H9 (cell line): ENCODE results near the gene NUDT7. TPM values are rescaled to one million over a fixed set of nuclear protein-coding genes. Genes with fewer than 3 reads are reported as not detected.

Source experiments
- DNase-seq: peaks from one replicate; pipeline ENCODE4 v3.0.0-alpha.2; 2017
- H2AFZ ChIP-seq: one replicate; pipeline ENCODE4 v1.6.1; 2013; ENCODE audit warnings: mild to moderate bottlenecking, low read length, control low read depth, moderate library complexity
- H2AK5ac ChIP-seq: 2 replicates; pipeline ENCODE4 v1.6.1; 2013; ENCODE audit warnings: low read length, control low read depth, mixed read lengths; ENCODE audit not compliant: insufficient read length
- H2BK120ac ChIP-seq: one replicate; pipeline ENCODE4 v1.6.1; 2013; ENCODE audit warnings: low read depth, mild to moderate bottlenecking, low read length, control low read depth, inconsistent platforms; ENCODE audit not compliant: poor library complexity, severe bottlenecking
- H2BK12ac ChIP-seq: 2 replicates; pipeline ENCODE4 v1.6.1; 2013; ENCODE audit warnings: low read length, control low read depth, mixed read lengths, low read depth; ENCODE audit not compliant: insufficient read length
- H2BK15ac ChIP-seq: 2 replicates; pipeline ENCODE4 v1.6.1; 2013; ENCODE audit warnings: low read depth, low read length, control low read depth
- H2BK20ac ChIP-seq: one replicate; pipeline ENCODE4 v1.6.1; 2013; ENCODE audit warnings: low read depth, mild to moderate bottlenecking, low read length, control low read depth, inconsistent platforms; ENCODE audit not compliant: poor library complexity, severe bottlenecking
- H2BK5ac ChIP-seq: 2 replicates; pipeline ENCODE4 v1.6.1; 2013; ENCODE audit warnings: low read length, control low read depth, mixed read lengths; ENCODE audit not compliant: insufficient read length
- H3K14ac ChIP-seq: 2 replicates; pipeline ENCODE4 v1.6.1; 2013; ENCODE audit warnings: low read length, control low read depth; ENCODE audit not compliant: insufficient read depth
- H3K18ac ChIP-seq: 2 replicates; pipeline ENCODE4 v1.6.1; 2013; ENCODE audit warnings: low read depth, mild to moderate bottlenecking, mixed read lengths, low read length, control low read depth; ENCODE audit not compliant: insufficient read length
- H3K23ac ChIP-seq: 2 replicates; pipeline ENCODE4 v1.6.1; 2013; ENCODE audit warnings: low read length, control low read depth, mixed read lengths, low read depth; ENCODE audit not compliant: insufficient read length
- H3K23me2 ChIP-seq: 2 replicates; pipeline ENCODE4 v1.6.1; 2013; ENCODE audit warnings: low read depth, mild to moderate bottlenecking, mixed read lengths, low read length, control low read depth; ENCODE audit not compliant: insufficient read length, poor library complexity, severe bottlenecking
- H3K27ac ChIP-seq: 2 replicates; pipeline ENCODE4 v1.5.1; 2013; ENCODE audit warnings: low read length, control low read depth, mixed read lengths, low read depth; ENCODE audit not compliant: insufficient read length
- H3K27me3 ChIP-seq: 2 replicates; pipeline ENCODE4 v1.6.1; 2013; ENCODE audit warnings: low read length, control low read depth, inconsistent platforms; ENCODE audit not compliant: insufficient read depth
- H3K4ac ChIP-seq: 2 replicates; pipeline ENCODE4 v1.6.1; 2013; ENCODE audit warnings: low read depth, mild to moderate bottlenecking, control low read depth, inconsistent platforms, low read length, moderate library complexity
- H3K4me1 ChIP-seq: 2 replicates; pipeline ENCODE4 v1.6.1; 2013; ENCODE audit warnings: low read length, control low read depth, inconsistent platforms; ENCODE audit not compliant: insufficient read depth
- H3K4me2 ChIP-seq: 2 replicates; pipeline ENCODE4 v1.6.1; 2013; ENCODE audit warnings: low read length, control low read depth, mixed read lengths; ENCODE audit not compliant: insufficient read length, insufficient read depth
- H3K56ac ChIP-seq: 2 replicates; pipeline ENCODE4 v1.6.1; 2013; ENCODE audit warnings: low read depth, mild to moderate bottlenecking, mixed read lengths, low read length, control low read depth; ENCODE audit not compliant: insufficient read length
- H3K79me1 ChIP-seq: 2 replicates; pipeline ENCODE4 v1.6.1; 2013; ENCODE audit warnings: low read depth, mild to moderate bottlenecking, moderate library complexity, low read length, control low read depth, inconsistent platforms; ENCODE audit not compliant: insufficient read depth, poor library complexity, severe bottlenecking
- H3K79me2 ChIP-seq: 2 replicates; pipeline ENCODE4 v1.6.1; 2013; ENCODE audit warnings: low read length, control low read depth, inconsistent platforms; ENCODE audit not compliant: insufficient read depth
- H3K9ac ChIP-seq: 2 replicates; pipeline ENCODE4 v1.6.1; 2013; ENCODE audit warnings: low read length, control low read depth, mixed read lengths; ENCODE audit not compliant: insufficient read length; ENCODE audit errors: extremely low read depth
- H3K9me3 ChIP-seq: one replicate; pipeline ENCODE4 v1.6.1; 2013; ENCODE audit warnings: low read depth, low read length, inconsistent platforms; ENCODE audit not compliant: control insufficient read depth
- H3T11ph ChIP-seq: one replicate; pipeline ENCODE4 v1.6.1; 2013; ENCODE audit warnings: mild to moderate bottlenecking, low read length, control low read depth, inconsistent platforms
- H4K20me1 ChIP-seq: one replicate; pipeline ENCODE4 v1.6.1; 2013; ENCODE audit not compliant: control insufficient read depth, insufficient read length, insufficient read depth
- H4K5ac ChIP-seq: 2 replicates; pipeline ENCODE4 v1.6.1; 2013; ENCODE audit warnings: low read depth, mild to moderate bottlenecking, mixed read lengths, low read length, control low read depth; ENCODE audit not compliant: insufficient read length
- H4K8ac ChIP-seq: replicated peaks from 2 replicates; pipeline ENCODE4 v1.6.1; 2013; ENCODE audit warnings: low read length, control low read depth, mixed read lengths, low read depth; ENCODE audit not compliant: insufficient read length
- H4K91ac ChIP-seq: 2 replicates; pipeline ENCODE4 v1.6.1; 2013; ENCODE audit warnings: low read depth, mild to moderate bottlenecking, moderate library complexity, mixed read lengths, low read length, control low read depth; ENCODE audit not compliant: insufficient read length
- H3K27ac Mint-ChIP-seq, 3 experiments: 2 replicates in 2 of 3; 3 replicates in 1 of 3; pipeline ENCODE4 v1.8.0; 2020 to 2021; ENCODE audit warnings: mixed read lengths in 3 of 3, mild to moderate bottlenecking in 1 of 3, moderate library complexity in 1 of 3
- H3K27me3 Mint-ChIP-seq: 2 replicates; pipeline ENCODE4 v1.8.0; 2021; ENCODE audit warnings: low read depth, mild to moderate bottlenecking, moderate library complexity, mixed read lengths
- H3K36me3 Mint-ChIP-seq, 3 experiments: 2 replicates in 2 of 3; 3 replicates in 1 of 3; pipeline ENCODE4 v1.8.0; 2020 to 2021; ENCODE audit warnings: low read depth in 3 of 3, mixed read lengths in 3 of 3; ENCODE audit not compliant: insufficient read depth in 1 of 3
- H3K4me1 Mint-ChIP-seq, 2 experiments: 2 replicates each; pipeline ENCODE4 v1.8.0; 2020; ENCODE audit warnings: mixed read lengths in 2 of 2
- H3K4me3 Mint-ChIP-seq, 2 experiments: 2 replicates in 1 of 2; 3 replicates in 1 of 2; pipeline ENCODE4 v1.8.0; 2020 to 2021; ENCODE audit warnings: mild to moderate bottlenecking in 2 of 2, mixed read lengths in 2 of 2, moderate library complexity in 1 of 2
- H3K9me3 Mint-ChIP-seq, 2 experiments: 2 replicates in 1 of 2; 3 replicates in 1 of 2; pipeline ENCODE4 v1.8.0; 2020; ENCODE audit warnings: mild to moderate bottlenecking in 2 of 2, mixed read lengths in 2 of 2, moderate library complexity in 1 of 2
- CTCF ChIP-seq: fragments of 200-600 bp; sonication (generic); conservative IDR thresholded peaks from 3 replicates; pipeline ENCODE4 v1.8.0; 2021; ENCODE audit warnings: antibody characterized with exemption, mild to moderate bottlenecking
- WGBS: extraction: QIAGEN DNeasy Blood & Tissue Kit; methylation state at CpG from one replicate; pipeline ENCODE4 v1.1.7; 2013; ENCODE audit warnings: missing lambda C conversion rate, low lambda C conversion rate, mixed read lengths; ENCODE audit not compliant: insufficient read length; ENCODE audit errors: extremely low coverage; 5-methylcytosine and 5-hydroxymethylcytosine counted together
- total RNA-seq: library from RNA; stranded (reverse); gene quantifications from 2 replicates; pipeline ENCODE4 v1.2.1, GENCODE V29; 2021

NUDT7 gene
- total RNA-seq, 1 experiment from 2014 or later: 6.8 TPM

- H3K27me3 ChIP-seq: peaks cover 10% of the 10 kb centered on the region; the same call in 1 of the 2 replicates
- no peak overlapping the region for H3K4me3 Mint-ChIP-seq
- no peak overlapping the region for H3K56ac ChIP-seq
- no peak overlapping the region for H3K18ac ChIP-seq
- H3K27me3 Mint-ChIP-seq: peaks cover 50% of the 10 kb centered on the region
- H2AK5ac ChIP-seq: no peak overlapping the region
- peaks cover 4% of the 10 kb centered on the region; the same call in 1 of the 2 replicates for H3K79me2 ChIP-seq
- no peak overlapping the region for H2BK120ac ChIP-seq
- no peaks in the 10 kb centered on the region for H3K9me3 ChIP-seq
- no peaks in the 10 kb centered on the region for H3K9me3 Mint-ChIP-seq
- no peak overlapping the region for H2BK20ac ChIP-seq
- no peak overlapping the region for H3K23ac ChIP-seq
- TF ChIP-seq CTCF: no peak
- no peak overlapping the region for H3K27ac ChIP-seq
- no peak overlapping the region for H2BK15ac ChIP-seq
- H3K27ac Mint-ChIP-seq: no peak overlapping the region
- H4K91ac ChIP-seq: no peak overlapping the region
- H3K79me1 ChIP-seq: no peaks in the 10 kb centered on the region
- no peak overlapping the region for H3K4me2 ChIP-seq
- H3K23me2 ChIP-seq: peaks cover 21% of the 10 kb centered on the region
- H4K5ac ChIP-seq: no peak overlapping the region
- no peak overlapping the region for H4K8ac ChIP-seq
- H3K4me1 ChIP-seq: no peaks in the 10 kb centered on the region; the same call in 1 of the 2 replicates
- no peaks in the 10 kb centered on the region for H4K20me1 ChIP-seq
- no peak overlapping the region for H3T11ph ChIP-seq
- no peak overlapping the region for H2BK12ac ChIP-seq
- H3K4ac ChIP-seq: no peak overlapping the region
- no CpG with 5 or more reads among the region's 3 CpGs for WGBS
- H3K14ac ChIP-seq: no peak overlapping the region
- no peak overlapping the region for H2AFZ ChIP-seq
- H3K36me3 Mint-ChIP-seq: peaks cover 0 to 2% (median 0%) of the 10 kb centered on the region in 3 experiments; a peak in 3 of 7 replicates
- peaks cover 26 to 32% of the 10 kb centered on the region in 2 experiments for H3K4me1 Mint-ChIP-seq
- H2BK5ac ChIP-seq: no peak overlapping the region
- no peak for DNase-seq
- H3K9ac ChIP-seq: no peak overlapping the region
Observed at GRCh38 chr16:77790912-77791311, 68.6 kb downstream of the NUDT7 start.

Other genes with a start within 250 kb of the NUDT7 start
- gene VAT1L, start 66.0 kb downstream of the NUDT7 start, total RNA-seq: 33.8 and 34.1 TPM in 2 replicates